Measurements from ENCODE around the gene CNN1.

CNN1 gene

DNA sequence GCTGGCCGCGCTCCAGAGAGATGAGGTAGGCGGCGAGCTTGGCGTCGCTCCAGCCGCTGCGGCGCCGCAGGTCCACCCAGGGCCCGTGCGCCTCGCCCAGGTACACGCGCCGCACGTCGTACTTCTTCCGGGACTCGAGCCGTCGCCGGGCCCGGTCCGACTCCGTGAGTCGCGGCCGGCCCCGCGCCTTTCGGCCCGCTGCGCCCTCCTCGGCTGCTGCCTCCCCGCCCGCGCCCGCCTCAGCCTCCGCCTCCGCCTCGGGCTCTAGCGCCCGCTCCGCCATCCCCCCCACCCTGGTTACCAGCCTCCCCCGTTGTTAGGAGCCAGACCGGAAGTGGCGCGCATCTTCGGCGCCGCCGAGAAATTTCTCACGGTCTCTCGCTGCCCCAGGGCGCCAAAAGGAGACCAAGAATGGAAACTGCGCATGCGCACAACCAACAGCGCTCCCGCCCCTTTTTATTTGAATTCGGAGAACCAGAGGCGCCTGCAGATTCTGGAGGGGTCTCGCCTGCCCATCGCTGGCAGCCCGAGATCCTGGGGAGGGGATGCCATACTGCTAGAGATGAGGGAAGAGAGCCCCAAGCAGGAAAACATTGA, 33.0 kb upstream of the CNN1 start, which contains the start of gene ZNF653:
Gene ZNF653 (minus strand): TSS at position 336 of the 597 bp plus-strand sequence. CDS start 53 bp downstream, at position 283.
- H3K36me3 ChIP-seq (ENCODE audit: insufficient read depth, low read length), result no peaks in the 10 kb centered on the region
- H3K27me3 ChIP-seq (ENCODE audit: insufficient read depth, low read length), result no peaks in the 10 kb centered on the region
- peak within 1 kb of the TSS; percentile 93 for H3K9ac ChIP-seq (ENCODE audit: low read depth, low read length)
- WGBS, result under 1% methylated on average over 65 of the region's 65 CpGs
- peak within 1 kb of the TSS; percentile 83 for H3K4me3 ChIP-seq (ENCODE audit: low read length)
- peaks cover 5% of the 10 kb centered on the region; the same call in 1 of the 2 replicates for H3K4me1 ChIP-seq (ENCODE audit: insufficient read depth, low read length)
- peak within 1 kb of the TSS; percentile 95 for H3K27ac ChIP-seq (ENCODE audit: low read depth, low read length)
- H3K9me3 ChIP-seq (ENCODE audit: insufficient read depth, low read depth, low read length), result no peaks in the 10 kb centered on the region

DNA sequence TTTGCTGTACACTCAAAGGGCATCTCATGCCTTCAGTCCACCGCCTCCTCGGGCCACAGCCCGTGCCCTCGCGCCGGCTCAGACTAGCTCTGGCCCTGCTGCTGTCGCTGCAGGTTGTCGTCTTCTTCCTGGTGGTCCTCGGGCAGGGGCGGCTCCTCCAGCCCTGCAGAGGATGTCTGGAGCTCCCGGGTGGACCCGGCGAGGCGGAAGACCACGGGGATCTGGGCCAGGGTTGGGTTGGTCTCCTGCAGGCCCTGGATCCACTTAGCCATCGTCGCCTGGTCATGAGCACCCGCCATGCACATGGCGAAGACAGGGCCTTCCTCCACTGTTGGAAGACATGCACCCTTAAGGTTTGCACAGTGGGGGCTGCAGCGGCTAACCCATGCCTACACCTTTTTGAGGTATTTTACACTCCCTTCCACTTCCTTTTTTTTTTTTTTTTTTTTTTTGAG, 32.5 kb upstream of the CNN1 start:
- 61% methylated on average over 20 of the region's 20 CpGs for WGBS
- peak overlapping the region; percentile 83 for H3K4me3 ChIP-seq (ENCODE audit: low read length)
- peak overlapping the region; percentile 15 for H3K27ac ChIP-seq (ENCODE audit: low read depth, low read length)

DNA sequence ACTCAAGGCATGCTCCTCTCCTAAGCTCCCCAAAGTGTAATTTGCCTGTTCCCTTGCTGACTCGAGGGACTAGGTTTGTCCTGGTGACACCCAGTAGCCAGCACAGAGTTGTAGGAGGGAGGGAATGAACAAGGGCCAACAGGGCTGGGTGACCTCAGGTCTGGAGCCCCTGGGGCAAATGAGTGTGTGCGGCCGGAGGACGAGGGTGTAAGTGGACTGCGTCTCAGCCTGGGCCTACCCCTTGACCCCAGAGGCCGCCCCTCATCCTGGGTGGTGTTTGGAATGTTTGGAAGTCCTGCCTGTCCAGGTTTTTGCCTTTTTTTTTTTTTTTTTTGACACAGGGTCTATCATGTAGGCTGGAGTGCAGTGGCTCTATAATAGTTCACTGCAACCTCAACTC, 31.7 kb upstream of the CNN1 start:
- WGBS, result 92% methylated on average over 6 of the region's 6 CpGs
- H3K27me3 ChIP-seq (ENCODE audit: insufficient read depth, low read length), result no peaks in the 10 kb centered on the region
- peaks cover 5% of the 10 kb centered on the region for H3K36me3 ChIP-seq (ENCODE audit: insufficient read depth, low read length)
- H3K4me3 ChIP-seq (ENCODE audit: low read length), result no peak overlapping the region
- no peak overlapping the region for H3K27ac ChIP-seq (ENCODE audit: low read depth, low read length)
- H3K9ac ChIP-seq (ENCODE audit: low read depth, low read length), result no peak overlapping the region
- H3K9me3 ChIP-seq (ENCODE audit: insufficient read depth, low read depth, low read length), result no peaks in the 10 kb centered on the region
- H3K4me1 ChIP-seq (ENCODE audit: insufficient read depth, low read length), result peaks cover 5% of the 10 kb centered on the region; the same call in 1 of the 2 replicates

More for the DNA sequence above, 32.5 kb upstream of the CNN1 start:
- no peaks in the 10 kb centered on the region for H3K27me3 ChIP-seq (ENCODE audit: insufficient read depth, low read length)
- H3K9me3 ChIP-seq (ENCODE audit: insufficient read depth, low read depth, low read length), result no peaks in the 10 kb centered on the region
- peaks cover 1% of the 10 kb centered on the region for H3K36me3 ChIP-seq (ENCODE audit: insufficient read depth, low read length)
- peak overlapping the region; percentile 93 for H3K9ac ChIP-seq (ENCODE audit: low read depth, low read length)
- H3K4me1 ChIP-seq (ENCODE audit: insufficient read depth, low read length), result peaks cover 5% of the 10 kb centered on the region; the same call in 1 of the 2 replicates

DNA sequence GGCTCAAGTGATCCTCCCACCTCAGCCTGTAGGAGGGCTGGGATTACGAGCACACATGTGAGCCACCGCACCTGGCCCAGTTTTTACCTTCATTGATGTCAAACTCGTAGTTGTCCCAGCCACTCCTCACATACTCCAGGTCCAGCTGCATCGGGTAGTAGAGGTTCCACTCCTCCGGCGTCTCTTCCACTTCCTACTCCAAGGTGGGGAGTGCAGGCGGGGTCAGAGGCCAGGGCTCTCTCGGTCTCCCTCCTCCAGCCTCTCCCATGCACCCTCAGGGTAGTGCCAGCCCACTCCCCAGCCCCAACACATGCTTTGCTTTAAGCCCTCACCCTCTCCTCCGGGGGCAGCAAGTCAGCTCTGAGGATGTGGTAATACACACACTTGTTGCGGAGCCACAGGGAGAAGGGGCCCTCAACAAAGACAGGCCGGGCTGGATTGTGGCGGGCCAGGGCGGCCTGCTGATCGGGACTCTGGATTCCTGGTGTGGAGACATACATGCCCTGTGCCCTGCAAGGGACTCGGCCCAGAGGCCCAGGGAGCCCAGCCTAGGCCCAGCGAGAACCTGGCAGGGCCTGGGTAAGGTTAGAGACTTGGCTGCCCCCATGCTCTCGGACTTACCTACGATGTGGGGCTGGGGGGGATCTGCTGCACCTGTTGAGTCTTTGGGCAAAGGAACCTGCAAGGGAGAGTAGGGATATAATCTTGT, 31.1 kb upstream of the CNN1 start:
- Histone ChIP-seq H3K4me1 (ENCODE audit: insufficient read depth, low read length) (peaks cover 5% of the 10 kb centered on the region; the same call in 1 of the 2 replicates), H3K9me3 (ENCODE audit: insufficient read depth, low read depth, low read length) (no peaks in the 10 kb centered on the region), H3K4me3 (ENCODE audit: low read length) (no peak overlapping the region), H3K27me3 (ENCODE audit: insufficient read depth, low read length) (no peaks in the 10 kb centered on the region), H3K9ac (ENCODE audit: low read depth, low read length) (no peak overlapping the region), H3K27ac (ENCODE audit: low read depth, low read length) (no peak overlapping the region), H3K36me3 (ENCODE audit: insufficient read depth, low read length) (peaks cover 9% of the 10 kb centered on the region)
- WGBS, result 94% methylated on average over 18 of the region's 18 CpGs

GRCh38 chr19:11510444-11510843, 28.2 kb upstream of the CNN1 start:
- WGBS, result 93% methylated on average over 8 of the region's 8 CpGs
- no peak overlapping the region for H3K9ac ChIP-seq (ENCODE audit: low read depth, low read length)

GRCh38 chr19:11513946-11514345, 24.7 kb upstream of the CNN1 start:
- WGBS, result 93% methylated on average over 20 of the region's 20 CpGs
- H3K36me3 ChIP-seq (ENCODE audit: insufficient read depth, low read length), result peaks cover 24% of the 10 kb centered on the region
- no peak overlapping the region for H3K27ac ChIP-seq (ENCODE audit: low read depth, low read length)
- H3K9me3 ChIP-seq (ENCODE audit: insufficient read depth, low read depth, low read length), result no peaks in the 10 kb centered on the region
- H3K27me3 ChIP-seq (ENCODE audit: insufficient read depth, low read length), result no peaks in the 10 kb centered on the region
- H3K4me3 ChIP-seq (ENCODE audit: low read length), result no peak overlapping the region
- no peaks in the 10 kb centered on the region for H3K4me1 ChIP-seq (ENCODE audit: insufficient read depth, low read length)
- no peak overlapping the region for H3K9ac ChIP-seq (ENCODE audit: low read depth, low read length)

More at GRCh38 chr19:11510444-11510843, 28.2 kb upstream of the CNN1 start:
- H3K9me3 ChIP-seq (ENCODE audit: insufficient read depth, low read depth, low read length), result no peaks in the 10 kb centered on the region
- H3K36me3 ChIP-seq (ENCODE audit: insufficient read depth, low read length), result peaks cover 16% of the 10 kb centered on the region
- H3K27ac ChIP-seq (ENCODE audit: low read depth, low read length), result no peak overlapping the region
- no peak overlapping the region for H3K4me3 ChIP-seq (ENCODE audit: low read length)
- no peaks in the 10 kb centered on the region for H3K27me3 ChIP-seq (ENCODE audit: insufficient read depth, low read length)
- no peaks in the 10 kb centered on the region for H3K4me1 ChIP-seq (ENCODE audit: insufficient read depth, low read length)

GRCh38 chr19:11519138-11519537, 19.5 kb upstream of the CNN1 start:
- H3K4me1 ChIP-seq (ENCODE audit: insufficient read depth, low read length), result no peaks in the 10 kb centered on the region
- no peak overlapping the region for H3K27ac ChIP-seq (ENCODE audit: low read depth, low read length)
- no peak overlapping the region for H3K4me3 ChIP-seq (ENCODE audit: low read length)
- no peaks in the 10 kb centered on the region for H3K27me3 ChIP-seq (ENCODE audit: insufficient read depth, low read length)
- H3K9ac ChIP-seq (ENCODE audit: low read depth, low read length), result no peak overlapping the region
- H3K9me3 ChIP-seq (ENCODE audit: insufficient read depth, low read depth, low read length), result no peaks in the 10 kb centered on the region
- WGBS, result 96% methylated on average over 9 of the region's 9 CpGs
- peaks cover 12% of the 10 kb centered on the region; the same call in 1 of the 2 replicates for H3K36me3 ChIP-seq (ENCODE audit: insufficient read depth, low read length)

DNA sequence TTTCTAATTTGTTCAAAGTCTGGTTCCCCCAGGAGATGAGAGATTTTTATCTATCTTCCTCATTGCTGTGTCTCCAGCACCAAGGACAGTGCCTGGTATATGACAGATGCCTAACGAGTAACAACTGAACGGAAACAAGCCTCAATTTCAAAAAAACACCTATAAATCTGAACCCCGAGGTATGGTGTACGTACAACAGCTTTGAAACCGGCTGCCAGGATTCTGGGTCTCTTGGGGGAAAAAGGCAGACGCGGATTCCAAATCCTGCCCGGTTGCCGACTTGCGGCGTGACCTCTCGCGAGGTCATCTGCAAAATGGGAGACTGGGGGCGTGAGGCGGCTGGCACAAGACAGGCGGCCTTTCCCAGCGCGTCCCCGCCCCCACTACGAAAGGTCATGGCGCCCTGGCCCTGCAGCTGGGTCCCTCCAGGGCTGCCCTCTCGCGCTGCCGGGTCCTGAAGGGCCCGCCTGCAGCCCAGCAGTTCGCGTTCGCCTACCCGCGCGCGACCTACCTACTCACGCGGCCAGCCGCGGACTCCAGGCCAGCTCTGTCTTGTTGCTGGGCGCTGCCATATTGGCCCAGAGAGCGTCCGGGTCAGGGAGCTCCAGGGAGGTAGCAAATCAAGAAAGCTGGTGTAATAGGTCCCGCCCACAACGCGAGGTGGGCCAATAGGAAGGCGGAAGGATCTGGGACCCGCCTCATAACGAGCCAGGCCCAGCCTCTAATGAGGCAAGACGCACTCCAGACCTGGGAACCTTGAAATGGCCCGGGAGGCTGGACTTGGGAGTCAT, 9.9 kb upstream of the CNN1 start, which contains the start of gene ECSIT:
Gene ECSIT (minus strand): TSS at position 584 of the 791 bp plus-strand sequence. CDS start 9,964 bp downstream, outside the sequence.
- Histone ChIP-seq H3K27me3 (ENCODE audit: insufficient read depth, low read length) (no peaks in the 10 kb centered on the region), H3K9ac (ENCODE audit: low read depth, low read length) (peak within 1 kb of the TSS; percentile 92), H3K36me3 (ENCODE audit: insufficient read depth, low read length) (no peaks in the 10 kb centered on the region), H3K9me3 (ENCODE audit: insufficient read depth, low read depth, low read length) (no peaks in the 10 kb centered on the region), H3K4me3 (ENCODE audit: low read length) (peak within 1 kb of the TSS; percentile 71), H3K27ac (ENCODE audit: low read depth, low read length) (peak within 1 kb of the TSS; percentile 96), H3K4me1 (ENCODE audit: insufficient read depth, low read length) (no peaks in the 10 kb centered on the region)
- under 1% methylated on average over 47 of the region's 47 CpGs for WGBS

- Histone ChIP-seq H3K9ac (ENCODE audit: low read depth, low read length) (no peak overlapping the region), H3K27me3 (ENCODE audit: insufficient read depth, low read length) (no peaks in the 10 kb centered on the region), H3K4me3 (ENCODE audit: low read length) (no peak overlapping the region), H3K27ac (ENCODE audit: low read depth, low read length) (no peak overlapping the region), H3K9me3 (ENCODE audit: insufficient read depth, low read depth, low read length) (no peaks in the 10 kb centered on the region), H3K4me1 (ENCODE audit: insufficient read depth, low read length) (peaks cover under 1% of the 10 kb centered on the region; the same call in 1 of the 2 replicates), H3K36me3 (ENCODE audit: insufficient read depth, low read length) (no peaks in the 10 kb centered on the region)
- 40% methylated on average over 9 of the region's 9 CpGs for WGBS
Observed at GRCh38 chr19:11530432-11530831, 8.2 kb upstream of the CNN1 start.

DNA sequence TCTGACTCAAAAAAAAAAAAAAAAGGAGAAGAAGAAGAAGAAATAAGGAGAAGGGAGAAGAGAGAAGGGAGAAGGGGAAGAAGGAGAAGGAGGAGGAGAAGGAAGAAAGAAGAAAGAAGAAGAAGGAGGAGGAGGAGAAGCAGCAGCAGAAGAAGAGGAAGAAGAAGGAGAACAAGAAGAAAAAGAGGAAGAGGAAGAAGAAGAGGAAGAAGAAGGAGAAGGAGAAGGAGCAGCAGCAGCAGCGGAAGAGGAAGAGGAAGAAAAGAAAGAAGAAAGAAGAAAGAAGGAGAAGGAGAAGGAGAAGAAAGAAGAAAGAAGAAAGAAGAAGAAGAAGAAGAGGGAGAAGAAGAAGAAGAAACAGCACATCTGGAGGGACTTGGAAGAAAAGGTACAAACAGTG, 4.1 kb upstream of the CNN1 start:
- WGBS, result 96% methylated on average over 1 of the region's 1 CpG
- H3K9me3 ChIP-seq (ENCODE audit: insufficient read depth, low read depth, low read length), result no peaks in the 10 kb centered on the region
- no peaks in the 10 kb centered on the region for H3K27me3 ChIP-seq (ENCODE audit: insufficient read depth, low read length)
- H3K27ac ChIP-seq (ENCODE audit: low read depth, low read length), result no peak overlapping the region
- H3K4me1 ChIP-seq (ENCODE audit: insufficient read depth, low read length), result peaks cover 4% of the 10 kb centered on the region; the same call in 1 of the 2 replicates
- H3K36me3 ChIP-seq (ENCODE audit: insufficient read depth, low read length), result no peaks in the 10 kb centered on the region
- H3K4me3 ChIP-seq (ENCODE audit: low read length), result no peak overlapping the region
- H3K9ac ChIP-seq (ENCODE audit: low read depth, low read length), result no peak overlapping the region
